HTR-8/SVneo (cell line): ENCODE measurements around the gene ATP8A2.
"Not testable (repeated sequence)": the region's sequence is repeated elsewhere in the genome, so short reads cannot be mapped to it uniquely, and the experiment has no call there.

Experiments used
- DNase-seq: peaks from one replicate; pipeline ENCODE4 v3.0.0; 2011; ENCODE audit warnings: low spot score, mixed read lengths; ENCODE audit not compliant: insufficient read length
- FAIRE-seq: peaks from 2 replicates; lab custom pipeline; 2011; peaks lifted over from hg19 to GRCh38; lab: Jason Lieb, UNC

The ATP8A2 gene

DNA sequence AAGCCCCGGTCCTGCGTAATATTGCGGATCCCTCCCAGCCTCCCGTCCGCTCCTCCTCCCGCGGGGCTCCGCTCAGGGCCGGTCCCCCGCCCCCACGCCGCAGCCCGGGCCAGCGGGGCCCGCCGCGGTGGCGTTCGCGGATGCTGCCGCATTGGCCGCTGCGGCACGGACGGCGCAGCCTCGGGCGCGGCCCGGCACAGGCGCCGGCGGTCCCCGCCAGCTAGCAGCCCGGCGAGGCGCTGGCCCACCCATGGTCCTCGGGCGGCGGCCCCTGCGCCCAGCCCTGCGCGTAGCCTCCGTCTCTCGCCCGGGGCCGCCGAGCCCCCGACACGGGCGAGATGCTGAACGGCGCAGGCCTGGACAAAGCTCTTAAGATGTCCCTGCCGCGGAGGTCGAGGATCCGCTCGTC lies at the start of gene ATP8A2:
ATP8A2 (plus strand) TSS at position 100 of the 409 bp plus-strand sequence; CDS start at position 339, 239 bp downstream.
- FAIRE-seq, result no peak
- DNase-seq, result no peak

DNA sequence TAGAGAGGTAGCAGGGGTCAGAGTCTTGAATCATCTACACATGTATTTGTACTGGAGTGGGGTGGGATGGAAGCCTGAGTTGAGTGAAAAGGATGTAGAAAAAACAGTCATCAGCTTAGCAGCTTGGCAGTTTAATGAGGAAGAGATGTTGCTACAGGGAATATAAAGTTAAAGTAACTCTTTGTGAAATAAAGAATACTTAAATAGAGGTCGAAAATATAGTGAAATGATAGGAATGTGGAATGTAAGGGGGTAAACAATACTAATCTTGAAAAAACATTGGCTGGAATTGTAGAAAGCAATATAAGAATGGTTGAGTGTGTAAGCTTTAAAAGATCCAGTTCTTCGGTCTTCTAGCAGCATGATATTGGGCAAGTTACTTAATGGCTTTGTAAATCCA lies 47.7 kb upstream of the ATP8A2 start:
- DNase-seq, result no peak
- FAIRE-seq, result no peak

- no peak for FAIRE-seq
- no peak for DNase-seq
Measured at GRCh38 chr13:25329706-25330105, 42.1 kb upstream of the ATP8A2 start.

DNA sequence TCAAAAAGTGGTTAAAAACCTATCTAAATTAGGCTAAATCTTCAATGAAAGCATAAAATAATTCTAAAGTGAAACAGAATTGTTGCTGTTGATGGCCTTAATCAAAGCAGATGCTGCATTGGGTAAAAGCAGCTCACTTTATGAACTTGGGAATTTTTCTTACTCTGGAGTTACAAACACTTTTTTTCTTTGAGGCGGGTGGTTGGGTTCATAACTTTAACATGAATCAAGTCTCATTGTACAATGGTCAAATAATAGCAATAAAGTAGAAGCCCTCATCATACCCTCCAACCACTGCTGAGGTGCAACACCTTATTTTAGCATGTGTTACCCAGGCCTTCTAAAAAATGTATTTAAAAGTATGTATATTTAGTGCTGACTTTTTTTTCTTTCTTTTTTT lies 41.2 kb upstream of the ATP8A2 start:
- no peak for FAIRE-seq
- no peak for DNase-seq

GRCh38 chr13:25335856-25336255 lies 35.9 kb upstream of the ATP8A2 start:
- no peak for FAIRE-seq

GRCh38 chr13:25345576-25345975 lies 26.2 kb upstream of the ATP8A2 start:
- no peak for FAIRE-seq
- DNase-seq, result no peak

More at GRCh38 chr13:25335856-25336255, 35.9 kb upstream of the ATP8A2 start:
- no peak for DNase-seq

DNA sequence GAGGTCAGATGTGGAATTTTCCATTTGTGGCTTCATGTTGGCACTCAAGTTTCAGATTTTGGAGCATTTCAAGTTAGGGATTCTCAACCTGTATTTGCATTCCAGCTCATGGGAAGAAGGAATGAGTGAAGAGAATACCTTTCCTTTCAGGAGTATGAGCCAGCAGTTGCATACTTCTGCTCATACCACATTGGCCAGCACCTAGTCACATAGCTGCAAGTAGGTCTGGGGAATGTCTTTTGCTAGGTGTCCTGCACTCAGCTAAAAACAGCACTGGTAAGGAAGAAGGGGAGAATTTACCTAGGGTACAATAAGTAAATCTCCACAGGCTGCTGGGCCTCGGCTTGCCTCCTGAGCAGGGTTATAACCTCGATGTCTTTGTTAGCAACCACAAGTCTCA lies 24.6 kb upstream of the ATP8A2 start:
- no peak for FAIRE-seq
- no peak for DNase-seq

DNA sequence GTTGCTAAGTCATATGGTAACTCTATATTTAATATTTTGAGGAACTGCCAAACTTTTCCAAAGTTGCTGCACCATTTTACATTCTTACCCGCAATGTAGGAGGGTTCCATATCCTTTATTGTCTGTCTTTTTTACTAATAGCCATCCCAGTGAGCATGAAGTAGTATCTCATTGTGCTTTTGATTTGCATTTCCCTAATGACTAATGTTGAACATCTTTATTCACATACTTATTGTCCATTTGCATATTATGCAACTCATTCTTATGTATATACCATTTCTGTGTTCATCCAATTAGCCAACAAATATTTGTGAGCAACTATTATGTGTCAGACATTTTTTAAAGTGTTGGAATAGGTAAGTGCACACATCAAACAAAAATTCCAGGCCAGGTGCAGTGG lies 20.4 kb upstream of the ATP8A2 start:
- FAIRE-seq (no peak), DNase-seq (no peak)

GRCh38 chr13:25352230-25352629 lies 19.5 kb upstream of the ATP8A2 start:
- FAIRE-seq (no peak), DNase-seq (no peak)

- DNase-seq (no peak), FAIRE-seq (no peak)
Measured at GRCh38 chr13:25352806-25353205, 19.0 kb upstream of the ATP8A2 start.

- DNase-seq (no peak), FAIRE-seq (no peak)
Measured at GRCh38 chr13:25353344-25353743, 18.4 kb upstream of the ATP8A2 start.

DNA sequence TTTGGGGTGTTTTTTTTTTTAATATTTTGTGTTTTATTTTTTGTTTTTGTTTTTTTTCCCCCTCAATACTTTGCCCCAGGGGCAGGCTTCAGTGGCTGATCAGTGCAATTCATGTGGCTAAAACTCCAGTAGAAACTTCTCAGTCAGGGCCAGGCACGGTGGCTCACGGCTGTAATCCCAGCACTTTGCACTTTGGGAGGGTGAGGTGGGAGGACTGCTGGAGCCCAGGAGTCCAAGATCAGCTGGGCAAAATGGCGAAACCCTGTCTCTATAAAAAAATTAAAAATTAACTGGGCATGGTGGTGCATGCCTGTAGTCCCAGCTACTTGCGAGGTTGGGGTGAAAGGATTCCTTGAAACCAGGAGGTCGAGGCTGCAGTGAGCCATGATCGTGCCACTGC lies 17.4 kb upstream of the ATP8A2 start:
- no peak for FAIRE-seq
- DNase-seq, result no peak

GRCh38 chr13:25360443-25360842 lies 11.3 kb upstream of the ATP8A2 start:
- not testable (repeated sequence) for FAIRE-seq, DNase-seq

DNA sequence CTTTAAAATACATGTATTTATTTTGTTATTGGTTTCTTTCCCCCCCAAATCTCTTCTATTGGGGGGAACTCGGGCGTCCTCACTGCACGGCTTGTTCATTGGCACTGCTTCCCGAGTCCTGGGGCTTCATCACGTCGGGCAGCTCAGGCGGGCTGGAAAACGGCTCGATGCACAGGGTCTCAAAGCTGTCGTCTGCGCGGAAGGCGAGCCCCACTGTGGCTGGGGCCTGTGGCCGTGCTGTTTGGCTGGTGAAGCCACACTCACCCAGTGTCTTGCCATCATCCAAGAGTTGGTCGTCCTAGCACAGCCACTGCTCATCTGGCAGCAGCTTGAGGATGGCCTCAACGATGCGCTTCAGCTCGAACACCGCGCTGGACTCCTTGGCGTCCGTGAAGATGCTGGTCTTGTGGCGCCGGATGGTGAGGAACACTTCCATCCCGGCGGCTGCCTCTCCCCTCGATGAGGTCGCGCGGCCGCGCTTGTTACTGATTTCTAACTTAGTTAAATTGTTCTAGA lies 6.0 kb upstream of the ATP8A2 start:
- FAIRE-seq, result no peak

GRCh38 chr13:25371158-25371874 lies 458 bp upstream of the ATP8A2 start:
- DNase-seq (no peak), FAIRE-seq (no peak)

More for the DNA sequence above, 6.0 kb upstream of the ATP8A2 start:
- DNase-seq, result no peak

- FAIRE-seq, result no peak
- DNase-seq, result no peak
Measured at GRCh38 chr13:25372284-25373081, 709 bp downstream of the ATP8A2 start.

DNA sequence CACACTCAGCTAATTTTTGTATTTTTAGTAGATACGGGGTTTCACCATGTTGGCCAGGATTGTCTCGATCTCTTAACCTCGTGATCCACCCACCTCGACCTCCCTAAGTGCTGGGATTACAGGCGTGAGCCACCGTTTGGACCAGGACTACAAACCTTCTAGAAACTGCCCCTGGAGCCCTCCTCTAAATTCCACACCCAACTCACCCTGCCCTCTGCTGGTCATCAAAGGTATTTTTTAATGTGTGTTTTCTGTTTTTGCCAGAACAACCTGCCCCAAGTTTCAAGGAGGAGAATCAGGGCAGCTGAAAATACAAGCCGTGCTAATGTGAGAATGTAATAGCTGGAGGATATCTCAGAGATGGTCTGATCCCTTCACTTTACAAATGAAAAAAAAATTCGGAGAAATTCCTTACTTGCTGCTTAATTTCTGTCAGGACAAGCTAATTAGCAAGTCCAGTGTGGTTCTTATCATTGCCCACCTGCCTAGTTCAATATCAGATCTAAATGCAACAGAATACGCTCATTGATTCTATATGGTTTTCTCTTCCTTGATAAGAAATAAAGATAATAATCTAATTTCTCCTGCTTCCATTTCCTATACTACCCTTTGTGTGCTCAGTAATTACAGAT lies 4.1 kb downstream of the ATP8A2 start:
- DNase-seq (peak; percentile 29), FAIRE-seq (no peak)

- DNase-seq (no peak), FAIRE-seq (no peak)
Measured at GRCh38 chr13:25377244-25377962, 5.6 kb downstream of the ATP8A2 start.

DNA sequence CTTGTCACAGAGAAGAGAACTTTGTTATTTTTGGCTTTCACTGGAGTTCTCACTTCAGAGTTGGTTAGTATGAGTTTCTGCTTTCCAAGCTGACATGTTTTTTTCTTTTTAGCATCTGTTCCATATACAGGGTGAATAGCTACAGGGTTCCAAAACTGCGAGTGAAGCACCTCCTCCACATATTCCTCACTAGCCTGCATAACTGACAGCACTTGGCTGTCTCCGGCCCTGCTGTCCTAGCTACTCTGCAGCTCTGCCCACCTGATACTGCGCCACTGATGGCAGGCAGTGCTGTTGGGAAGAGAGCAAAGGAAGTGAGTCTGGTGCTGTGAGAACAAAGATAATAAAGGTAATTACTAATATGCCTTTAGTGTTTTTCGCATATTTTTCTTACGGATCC lies 6.8 kb downstream of the ATP8A2 start:
- FAIRE-seq, result no peak
- DNase-seq, result no peak

- no peak for FAIRE-seq
Measured at GRCh38 chr13:25379011-25379410, 7.2 kb downstream of the ATP8A2 start.

More at GRCh38 chr13:25379011-25379410, 7.2 kb downstream of the ATP8A2 start:
- DNase-seq, result no peak
